Keratinocyte (primary cell): ENCODE measurements around the gene CANT1. TPM values are rescaled to one million over a fixed set of nuclear protein-coding genes. Genes with fewer than 3 reads are reported as not detected.

Experiments
- DNase-seq: peaks from one replicate; pipeline ENCODE4 v3.0.0-alpha.2; 2011; ENCODE audit warnings: low read depth, missing footprints, low spot score
- FAIRE-seq: peaks from 2 replicates; lab custom pipeline; 2011; peaks lifted over from hg19 to GRCh38; lab: Jason Lieb, UNC
- H2AFZ ChIP-seq: 2 replicates; pipeline ENCODE4 v1.6.0; 2012; ENCODE audit warnings: low read length, control low read depth, inconsistent platforms; ENCODE audit not compliant: control insufficient read depth
- H3K27ac ChIP-seq: 2 replicates; pipeline ENCODE4 v1.5.1; 2011; ENCODE audit warnings: low read length; ENCODE audit not compliant: control insufficient read depth, insufficient read depth
- H3K27me3 ChIP-seq: 3 replicates; pipeline ENCODE4 v1.6.0; 2011; ENCODE audit warnings: low read length; ENCODE audit not compliant: control insufficient read depth, insufficient read depth; ENCODE audit errors: extremely low read depth
- H3K36me3 ChIP-seq, 2 experiments: 2 replicates in 1 of 2; 3 replicates in 1 of 2; pipeline ENCODE4 v1.5.1; 2011; ENCODE audit warnings: low read length in 2 of 2, mild to moderate bottlenecking in 1 of 2; ENCODE audit not compliant: control insufficient read depth in 2 of 2, insufficient read depth in 2 of 2; ENCODE audit errors: extremely low read depth in 1 of 2
- H3K4me1 ChIP-seq: 3 replicates; pipeline ENCODE4 v1.5.1; 2011; ENCODE audit warnings: low read length; ENCODE audit not compliant: control insufficient read depth, insufficient read depth; ENCODE audit errors: extremely low read depth
- H3K4me2 ChIP-seq: 3 replicates; pipeline ENCODE4 v1.6.0; 2011; ENCODE audit warnings: low read depth, low read length; ENCODE audit not compliant: control insufficient read depth, insufficient read depth; ENCODE audit errors: extremely low read depth
- H3K4me3 ChIP-seq, 3 experiments: fragments of 200-600 bp in 1 of 3; sonication (generic) in 1 of 3; 2 replicates in 2 of 3; 3 replicates in 1 of 3; pipeline ENCODE4 v1.5.1; 2011 to 2016; ENCODE audit warnings: low read length in 3 of 3, mild to moderate bottlenecking in 3 of 3, control low read depth in 2 of 3, inconsistent platforms in 1 of 3, low read depth in 1 of 3, mixed read lengths in 1 of 3, mixed run types in 1 of 3, moderate library complexity in 1 of 3; ENCODE audit not compliant: control insufficient read depth in 2 of 3, insufficient read depth in 2 of 3; ENCODE audit errors: extremely low read depth in 1 of 3
- H3K79me2 ChIP-seq: 2 replicates; pipeline ENCODE4 v1.6.0; 2012; ENCODE audit warnings: low read length; ENCODE audit not compliant: control insufficient read depth, insufficient read depth
- H3K9ac ChIP-seq: 3 replicates; pipeline ENCODE4 v1.6.0; 2011; ENCODE audit warnings: low read length; ENCODE audit not compliant: control insufficient read depth, insufficient read depth; ENCODE audit errors: extremely low read depth
- H3K9me1 ChIP-seq: 3 replicates; pipeline ENCODE4 v1.6.0; 2011; ENCODE audit warnings: low read length; ENCODE audit not compliant: control insufficient read depth, insufficient read depth; ENCODE audit errors: extremely low read depth
- H3K9me3 ChIP-seq: 2 replicates; pipeline ENCODE4 v1.5.1; 2012; ENCODE audit warnings: low read depth, low read length; ENCODE audit not compliant: control insufficient read depth
- H4K20me1 ChIP-seq: 3 replicates; pipeline ENCODE4 v1.6.0; 2011; ENCODE audit warnings: low read length; ENCODE audit not compliant: control insufficient read depth, insufficient read depth; ENCODE audit errors: extremely low read depth
- EZH2 ChIP-seq: IDR thresholded peaks from one replicate; pipeline ENCODE4 v1.6.1; 2012; ENCODE audit warnings: inconsistent platforms, mild to moderate bottlenecking, low read length, moderate library complexity
- dilution Hi-C: fragments of 300-500 bp; cut with MboI; formaldehyde crosslinking; loops from one replicate; pipeline ENCODE4 v1.7.0; 2020; ENCODE audit warnings: low sequenced_read_pairs; ENCODE audit not compliant: extremely low pct_ligation_motif_present
- polyA plus RNA-seq, 5 experiments: library from polyadenylated mRNA; depleted of rRNA in 3 of 5; stranded (reverse) in 3 of 5; stranded (forward) in 1 of 5; unstranded in 1 of 5; fragments of >200 nt; gene quantifications; 1 replicate in 1 of 5; 2 replicates in 3 of 5; 3 replicates in 1 of 5; pipeline versions ENCODE4 v1.2.1 to v1.2.3, GENCODE V29; 2011 to 2012; ENCODE audit warnings: missing spikeins in 2 of 5, low read depth in 1 of 5, low replicate concordance in 1 of 5
- TF ChIP-seq, protein P1 (sequence below), 3 experiments: IDR thresholded peaks in 1 of 3; conservative IDR thresholded peaks in 1 of 3; optimal IDR thresholded peaks in 1 of 3; 2 replicates in 2 of 3; 3 replicates in 1 of 3; pipeline versions ENCODE3 to v1.5.1; 2011; ENCODE audit warnings: low read length in 3 of 3, mild to moderate bottlenecking in 3 of 3, moderate library complexity in 2 of 3, control low read depth in 1 of 3, inconsistent platforms in 1 of 3; ENCODE audit not compliant: insufficient read depth in 2 of 3; ENCODE audit errors: extremely low read depth in 1 of 3

The CANT1 gene
- polyA plus RNA-seq, 1 donor (not counting 4 experiments of a cell fraction or from before 2014, with no cell fraction given): 53.2 TPM

GRCh38 chr17:78997881-78998280 lies 11.7 kb downstream of the CANT1 start:
- TF ChIP-seq, protein P1, sequence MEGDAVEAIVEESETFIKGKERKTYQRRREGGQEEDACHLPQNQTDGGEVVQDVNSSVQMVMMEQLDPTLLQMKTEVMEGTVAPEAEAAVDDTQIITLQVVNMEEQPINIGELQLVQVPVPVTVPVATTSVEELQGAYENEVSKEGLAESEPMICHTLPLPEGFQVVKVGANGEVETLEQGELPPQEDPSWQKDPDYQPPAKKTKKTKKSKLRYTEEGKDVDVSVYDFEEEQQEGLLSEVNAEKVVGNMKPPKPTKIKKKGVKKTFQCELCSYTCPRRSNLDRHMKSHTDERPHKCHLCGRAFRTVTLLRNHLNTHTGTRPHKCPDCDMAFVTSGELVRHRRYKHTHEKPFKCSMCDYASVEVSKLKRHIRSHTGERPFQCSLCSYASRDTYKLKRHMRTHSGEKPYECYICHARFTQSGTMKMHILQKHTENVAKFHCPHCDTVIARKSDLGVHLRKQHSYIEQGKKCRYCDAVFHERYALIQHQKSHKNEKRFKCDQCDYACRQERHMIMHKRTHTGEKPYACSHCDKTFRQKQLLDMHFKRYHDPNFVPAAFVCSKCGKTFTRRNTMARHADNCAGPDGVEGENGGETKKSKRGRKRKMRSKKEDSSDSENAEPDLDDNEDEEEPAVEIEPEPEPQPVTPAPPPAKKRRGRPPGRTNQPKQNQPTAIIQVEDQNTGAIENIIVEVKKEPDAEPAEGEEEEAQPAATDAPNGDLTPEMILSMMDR (optimal IDR thresholded peaks at IDR 0.05 in 1 of 3, IDR thresholded peaks at IDR 0.05 in 1 of 3, conservative IDR thresholded peaks at IDR 0.05 in 1 of 3; ENCODE audit: extremely low read depth in 1 of 3, insufficient read depth in 2 of 3, low read length in 3 of 3): no peak
- no peak for TF ChIP-seq EZH2
- H3K36me3 ChIP-seq: peaks cover 38 to 52% of the 10 kb centered on the region in 2 experiments
- dilution Hi-C loops: no loop called here
- peak overlapping the region; percentile 82 for H3K4me2 ChIP-seq
- H3K4me3 ChIP-seq: peak overlapping the region in 1 of 3 experiments; percentile 38
- peaks cover 5% of the 10 kb centered on the region for H3K9me1 ChIP-seq
- H3K79me2 ChIP-seq: peaks cover 74% of the 10 kb centered on the region
- no peaks in the 10 kb centered on the region for H3K27me3 ChIP-seq
- H4K20me1 ChIP-seq: peaks cover 11% of the 10 kb centered on the region
- H2AFZ ChIP-seq: no peak overlapping the region
- peaks cover 20% of the 10 kb centered on the region for H3K4me1 ChIP-seq
- H3K9me3 ChIP-seq: no peaks in the 10 kb centered on the region
- DNase-seq (no peak), FAIRE-seq (peak; percentile 29)
- peak overlapping the region; percentile 33 for H3K9ac ChIP-seq
- H3K27ac ChIP-seq: peak overlapping the region; percentile 68

- Histone ChIP-seq H4K20me1 (peaks cover 12% of the 10 kb centered on the region), H3K27me3 (no peaks in the 10 kb centered on the region), H3K9me3 (no peaks in the 10 kb centered on the region), H3K4me2 (peak overlapping the region; percentile 82), H3K79me2 (peaks cover 72% of the 10 kb centered on the region), H3K9ac (peak overlapping the region; percentile 33), H3K4me3 (no peak overlapping the region), H3K36me3 (peaks cover 39 to 49% of the 10 kb centered on the region in 2 experiments), H3K9me1 (peaks cover 5% of the 10 kb centered on the region), H2AFZ (no peak overlapping the region), H3K4me1 (peaks cover 20% of the 10 kb centered on the region), H3K27ac (peak overlapping the region; percentile 68)
- no peak for TF ChIP-seq EZH2
- TF ChIP-seq, protein P1 (optimal IDR thresholded peaks at IDR 0.05 in 1 of 3, IDR thresholded peaks at IDR 0.05 in 1 of 3, conservative IDR thresholded peaks at IDR 0.05 in 1 of 3; ENCODE audit: extremely low read depth in 1 of 3, insufficient read depth in 2 of 3, low read length in 3 of 3): no peak
- dilution Hi-C loops: no loop called here
- FAIRE-seq (peak; percentile 86), DNase-seq (no peak)
These were observed 12.3 kb downstream of the CANT1 start for GRCh38 chr17:78997231-78997741.
